DOHH2 (cell line): Measurements from ENCODE around the gene USP34.
"Not testable (repeated sequence)": the region's sequence is repeated elsewhere in the genome, so short reads cannot be mapped to it uniquely, and the experiment has no call there.

Experiments
- H3F3A ChIP-seq: fragments of 200-600 bp; sonication (generic), shearing (Covaris generic); 2 replicates; pipeline ENCODE4 v1.6.0; 2016; ENCODE audit warnings: antibody characterized with exemption, mild to moderate bottlenecking; ENCODE audit not compliant: control insufficient read depth, insufficient read depth
- H3K27ac ChIP-seq: fragments of 200-600 bp; sonication (generic); 2 replicates; pipeline ENCODE4 v1.5.1; 2014; ENCODE audit warnings: low read depth, mild to moderate bottlenecking, low read length, moderate library complexity
- H3K27me3 ChIP-seq: fragments of 200-600 bp; sonication (generic); 2 replicates; pipeline ENCODE4 v1.6.1; 2014; ENCODE audit warnings: mild to moderate bottlenecking, low read length, mixed read lengths; ENCODE audit not compliant: control insufficient read depth
- H3K36me3 ChIP-seq: fragments of 200-600 bp; sonication (generic); 2 replicates; pipeline ENCODE4 v1.6.1; 2014; ENCODE audit warnings: mild to moderate bottlenecking, low read length, moderate library complexity, mixed read lengths; ENCODE audit not compliant: control insufficient read depth
- H3K4me1 ChIP-seq: fragments of 200-600 bp; sonication (generic); 2 replicates; pipeline ENCODE4 v1.6.1; 2014; ENCODE audit warnings: mild to moderate bottlenecking, low read length, mixed read lengths; ENCODE audit not compliant: control insufficient read depth
- H3K4me2 ChIP-seq: fragments of 200-600 bp; sonication (generic); 2 replicates; pipeline ENCODE4 v1.6.0; 2014; ENCODE audit warnings: mild to moderate bottlenecking, low read length, moderate library complexity
- H3K4me3 ChIP-seq: fragments of 200-600 bp; sonication (generic); 2 replicates; pipeline ENCODE4 v1.5.1; 2014; ENCODE audit warnings: mild to moderate bottlenecking, low read length, mixed read lengths
- H3K79me2 ChIP-seq: fragments of 200-600 bp; sonication (generic); 2 replicates; pipeline ENCODE4 v1.6.1; 2014; ENCODE audit warnings: mild to moderate bottlenecking, low read length, mixed read lengths; ENCODE audit not compliant: control insufficient read depth
- H3K9me2 ChIP-seq: fragments of 200-600 bp; sonication (generic); replicated peaks from 2 replicates; pipeline ENCODE4 v1.6.1; 2014; ENCODE audit warnings: mild to moderate bottlenecking, low read length, mixed read lengths; ENCODE audit not compliant: control insufficient read depth
- H3K9me3 ChIP-seq: fragments of 200-600 bp; sonication (generic); 2 replicates; pipeline ENCODE4 v1.6.1; 2014; ENCODE audit warnings: antibody characterized with exemption, low read length, mixed read lengths; ENCODE audit not compliant: control insufficient read depth, insufficient read depth
- H4K20me1 ChIP-seq: fragments of 200-600 bp; sonication (generic); 2 replicates; pipeline ENCODE4 v1.6.0; 2014; ENCODE audit warnings: low read depth, mild to moderate bottlenecking, antibody characterized with exemption, low read length, moderate library complexity; ENCODE audit not compliant: control insufficient read depth, insufficient read depth
- CTCF ChIP-seq: fragments of 200-600 bp; sonication (generic); IDR thresholded peaks from one replicate; pipeline ENCODE4 v1.5.1; 2014; ENCODE audit warnings: antibody characterized with exemption, mild to moderate bottlenecking, low read depth, low read length; ENCODE audit not compliant: poor library complexity, severe bottlenecking
- EZH2phosphoT487 ChIP-seq: fragments of 200-600 bp; sonication (generic); IDR thresholded peaks from 2 replicates; pipeline ENCODE4 v1.6.1; 2017; ENCODE audit warnings: borderline replicate concordance, mild to moderate bottlenecking, antibody characterized with exemption, low read length, moderate library complexity, mixed read lengths

USP34 gene

GRCh38 chr2:61151436-61151835 is 319.5 kb downstream of the USP34 start:
- Histone ChIP-seq H3K27me3 (no peaks in the 10 kb centered on the region), H3K4me2 (no peak overlapping the region), H3K4me1 (no peaks in the 10 kb centered on the region), H3K79me2 (peaks cover 4% of the 10 kb centered on the region; the same call in 1 of the 2 replicates), H3K27ac (no peak overlapping the region), H3K4me3 (no peak overlapping the region), H4K20me1 (no peaks in the 10 kb centered on the region), H3K9me3 (no peaks in the 10 kb centered on the region), H3K36me3 (peaks cover 23% of the 10 kb centered on the region), H3F3A (peaks cover 3% of the 10 kb centered on the region; the same call in 1 of the 2 replicates), H3K9me2 (no peaks in the 10 kb centered on the region)
- TF ChIP-seq EZH2phosphoT487 (no peak), CTCF (no peak)

- no peaks in the 10 kb centered on the region for H4K20me1 ChIP-seq
- H3K27me3 ChIP-seq: no peaks in the 10 kb centered on the region
- H3K79me2 ChIP-seq: peaks cover 21% of the 10 kb centered on the region
- H3K4me1 ChIP-seq: peaks cover 9% of the 10 kb centered on the region
- H3K4me2 ChIP-seq: no peak overlapping the region
- H3K9me2 ChIP-seq: no peaks in the 10 kb centered on the region
- peaks cover 31% of the 10 kb centered on the region for H3K36me3 ChIP-seq
- no peaks in the 10 kb centered on the region for H3K9me3 ChIP-seq
- peaks cover 6% of the 10 kb centered on the region; the same call in 1 of the 2 replicates for H3F3A ChIP-seq
- H3K27ac ChIP-seq: no peak overlapping the region
- H3K4me3 ChIP-seq: no peak overlapping the region
- no peak for TF ChIP-seq EZH2phosphoT487
- no peak for TF ChIP-seq CTCF
These were observed 321.8 kb downstream of the USP34 start for GRCh38 chr2:61149074-61149473.

GRCh38 chr2:61148091-61148490 is 322.8 kb downstream of the USP34 start:
- peaks cover 25% of the 10 kb centered on the region for H3K79me2 ChIP-seq
- H3K27me3 ChIP-seq, H3K9me3 ChIP-seq, H3K4me2 ChIP-seq, H4K20me1 ChIP-seq, H3K4me1 ChIP-seq, H3K4me3 ChIP-seq, H3K9me2 ChIP-seq, H3K27ac ChIP-seq: not testable (repeated sequence)
- H3F3A ChIP-seq: peaks cover 12% of the 10 kb centered on the region; the same call in 1 of the 2 replicates
- peaks cover 33% of the 10 kb centered on the region for H3K36me3 ChIP-seq

DNA sequence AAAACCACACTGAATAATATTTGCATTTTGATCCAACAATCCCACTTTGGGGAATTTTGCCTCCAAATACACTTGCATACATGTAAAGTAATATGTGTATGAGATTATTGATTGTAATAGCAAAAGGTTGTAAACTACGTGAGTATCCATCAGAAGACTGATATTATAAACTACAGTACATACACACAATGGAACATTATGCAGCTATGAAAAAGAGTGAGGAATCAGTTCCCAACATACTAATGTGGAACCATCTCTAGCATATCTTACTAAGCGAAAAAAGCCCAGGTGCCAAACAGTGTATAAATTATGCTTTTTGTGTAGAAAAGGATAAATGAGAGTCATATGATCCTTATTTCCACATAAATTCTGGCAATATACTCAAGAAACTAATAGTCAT is 324.9 kb downstream of the USP34 start:
- Histone ChIP-seq H4K20me1 (no peaks in the 10 kb centered on the region), H3K4me3 (peak overlapping the region; percentile 77), H3K36me3 (peaks cover 29% of the 10 kb centered on the region), H3K27me3 (no peaks in the 10 kb centered on the region), H3K9me3 (no peaks in the 10 kb centered on the region), H3K4me2 (peak overlapping the region; percentile 53), H3K27ac (no peak overlapping the region), H3K79me2 (peaks cover 25% of the 10 kb centered on the region), H3K9me2 (no peaks in the 10 kb centered on the region), H3K4me1 (peaks cover 9% of the 10 kb centered on the region), H3F3A (peaks cover 12% of the 10 kb centered on the region; the same call in 1 of the 2 replicates)
- TF ChIP-seq EZH2phosphoT487: no peak
